ENCODE measurements around the gene DDIAS.

The DDIAS gene

GRCh38 chr11:82936261-82936660, 34.7 kb downstream of the DDIAS start:
- H3K4me3 ChIP-seq (ENCODE audit: low read depth, low read length, poor library complexity, severe bottlenecking) = no peak overlapping the region
- no peaks in the 10 kb centered on the region for H3K9me3 ChIP-seq (ENCODE audit: low read length)
- peaks cover 49% of the 10 kb centered on the region for H3K36me3 ChIP-seq (ENCODE audit: insufficient read depth, low read length)
- no peak overlapping the region for H2AFZ ChIP-seq (ENCODE audit: low read length)
- no peaks in the 10 kb centered on the region for H3K9me2 ChIP-seq (ENCODE audit: low read depth, low read length)
- no peak for TF ChIP-seq EZH2 (IDR thresholded peaks at IDR 0.05; ENCODE audit: borderline replicate concordance, low read length)
- TF ChIP-seq, protein P1, sequence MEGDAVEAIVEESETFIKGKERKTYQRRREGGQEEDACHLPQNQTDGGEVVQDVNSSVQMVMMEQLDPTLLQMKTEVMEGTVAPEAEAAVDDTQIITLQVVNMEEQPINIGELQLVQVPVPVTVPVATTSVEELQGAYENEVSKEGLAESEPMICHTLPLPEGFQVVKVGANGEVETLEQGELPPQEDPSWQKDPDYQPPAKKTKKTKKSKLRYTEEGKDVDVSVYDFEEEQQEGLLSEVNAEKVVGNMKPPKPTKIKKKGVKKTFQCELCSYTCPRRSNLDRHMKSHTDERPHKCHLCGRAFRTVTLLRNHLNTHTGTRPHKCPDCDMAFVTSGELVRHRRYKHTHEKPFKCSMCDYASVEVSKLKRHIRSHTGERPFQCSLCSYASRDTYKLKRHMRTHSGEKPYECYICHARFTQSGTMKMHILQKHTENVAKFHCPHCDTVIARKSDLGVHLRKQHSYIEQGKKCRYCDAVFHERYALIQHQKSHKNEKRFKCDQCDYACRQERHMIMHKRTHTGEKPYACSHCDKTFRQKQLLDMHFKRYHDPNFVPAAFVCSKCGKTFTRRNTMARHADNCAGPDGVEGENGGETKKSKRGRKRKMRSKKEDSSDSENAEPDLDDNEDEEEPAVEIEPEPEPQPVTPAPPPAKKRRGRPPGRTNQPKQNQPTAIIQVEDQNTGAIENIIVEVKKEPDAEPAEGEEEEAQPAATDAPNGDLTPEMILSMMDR (IDR thresholded peaks at IDR 0.05; ENCODE audit: low read length) = no peak
- no peaks in the 10 kb centered on the region for H3K27me3 ChIP-seq (ENCODE audit: insufficient read depth, low read length)
- peaks cover 2% of the 10 kb centered on the region for H3K4me1 ChIP-seq (ENCODE audit: insufficient read depth, low read length, severe bottlenecking)
- H3K79me2 ChIP-seq (ENCODE audit: insufficient read depth, low read length) = no peaks in the 10 kb centered on the region
- H3K4me2 ChIP-seq (ENCODE audit: low read length) = no peak overlapping the region
- H4K20me1 ChIP-seq (ENCODE audit: insufficient read depth, low read length) = no peaks in the 10 kb centered on the region
- no peaks in the 10 kb centered on the region for H3F3A ChIP-seq (ENCODE audit: insufficient read depth, low read length)
- no peak overlapping the region for H3K27ac ChIP-seq (ENCODE audit: low read depth, low read length, poor library complexity, severe bottlenecking)
- H3K9ac ChIP-seq (ENCODE audit: low read length) = no peak overlapping the region

- no peak overlapping the region for H3K4me3 ChIP-seq (ENCODE audit: low read depth, low read length, poor library complexity, severe bottlenecking)
- no peak overlapping the region for H3K4me2 ChIP-seq (ENCODE audit: low read length)
- H3F3A ChIP-seq (ENCODE audit: insufficient read depth, low read length) = no peaks in the 10 kb centered on the region
- H3K27me3 ChIP-seq (ENCODE audit: insufficient read depth, low read length) = no peaks in the 10 kb centered on the region
- no peaks in the 10 kb centered on the region for H4K20me1 ChIP-seq (ENCODE audit: insufficient read depth, low read length)
- H3K27ac ChIP-seq (ENCODE audit: low read depth, low read length, poor library complexity, severe bottlenecking) = no peak overlapping the region
- no peaks in the 10 kb centered on the region for H3K79me2 ChIP-seq (ENCODE audit: insufficient read depth, low read length)
- no peaks in the 10 kb centered on the region for H3K9me3 ChIP-seq (ENCODE audit: low read length)
- no peaks in the 10 kb centered on the region for H3K4me1 ChIP-seq (ENCODE audit: insufficient read depth, low read length, severe bottlenecking)
- H3K9ac ChIP-seq (ENCODE audit: low read length) = no peak overlapping the region
- no peak for TF ChIP-seq EZH2 (IDR thresholded peaks at IDR 0.05; ENCODE audit: borderline replicate concordance, low read length)
- TF ChIP-seq, protein P1 (IDR thresholded peaks at IDR 0.05; ENCODE audit: low read length) = no peak
- H2AFZ ChIP-seq (ENCODE audit: low read length) = no peak overlapping the region
- no peaks in the 10 kb centered on the region for H3K9me2 ChIP-seq (ENCODE audit: low read depth, low read length)
- H3K36me3 ChIP-seq (ENCODE audit: insufficient read depth, low read length) = peaks cover 36% of the 10 kb centered on the region
Measured at GRCh38 chr11:82937554-82937953, 36.0 kb downstream of the DDIAS start.

DNA sequence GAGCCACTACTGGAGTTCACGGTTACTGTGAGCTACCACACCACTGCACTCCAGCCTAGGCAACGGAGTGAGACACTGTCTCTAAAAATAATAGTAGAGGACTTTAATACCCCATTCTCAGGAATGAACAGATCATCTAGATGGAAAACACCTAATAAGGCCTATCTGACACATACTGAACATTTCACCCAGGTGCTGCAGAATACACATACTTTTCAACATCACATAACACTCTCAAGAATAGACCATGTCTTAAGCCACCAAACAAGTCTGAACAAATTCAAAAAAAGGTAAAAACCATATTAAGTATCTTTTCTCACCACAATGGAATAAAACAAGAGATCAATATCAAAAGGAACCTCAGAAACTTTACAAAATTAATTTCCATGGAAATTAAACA, 37.9 kb downstream of the DDIAS start:
- no peak overlapping the region for H2AFZ ChIP-seq (ENCODE audit: low read length)
- H3K27ac ChIP-seq (ENCODE audit: low read depth, low read length, poor library complexity, severe bottlenecking) = no peak overlapping the region
- H3F3A ChIP-seq (ENCODE audit: insufficient read depth, low read length) = no peaks in the 10 kb centered on the region
- H3K4me3 ChIP-seq (ENCODE audit: low read depth, low read length, poor library complexity, severe bottlenecking) = no peak overlapping the region
- H3K27me3 ChIP-seq (ENCODE audit: insufficient read depth, low read length) = no peaks in the 10 kb centered on the region
- no peaks in the 10 kb centered on the region for H3K9me2 ChIP-seq (ENCODE audit: low read depth, low read length)
- TF ChIP-seq, protein P1 (IDR thresholded peaks at IDR 0.05; ENCODE audit: low read length) = no peak
- TF ChIP-seq EZH2 (IDR thresholded peaks at IDR 0.05; ENCODE audit: borderline replicate concordance, low read length) = no peak
- H3K4me1 ChIP-seq (ENCODE audit: insufficient read depth, low read length, severe bottlenecking) = no peaks in the 10 kb centered on the region
- no peaks in the 10 kb centered on the region for H3K9me3 ChIP-seq (ENCODE audit: low read length)
- no peak overlapping the region for H3K9ac ChIP-seq (ENCODE audit: low read length)
- no peaks in the 10 kb centered on the region for H3K79me2 ChIP-seq (ENCODE audit: insufficient read depth, low read length)
- H4K20me1 ChIP-seq (ENCODE audit: insufficient read depth, low read length) = no peaks in the 10 kb centered on the region
- H3K36me3 ChIP-seq (ENCODE audit: insufficient read depth, low read length) = peaks cover 17% of the 10 kb centered on the region
- no peak overlapping the region for H3K4me2 ChIP-seq (ENCODE audit: low read length)
